ENCODE results near the gene CASZ1. TPM values are rescaled to one million over a fixed set of nuclear protein-coding genes. Genes with fewer than 3 reads are reported as not detected.

Gene CASZ1
- total RNA-seq, 4 donors from 2014 or later: 106 to 229 (median 160) TPM

DNA sequence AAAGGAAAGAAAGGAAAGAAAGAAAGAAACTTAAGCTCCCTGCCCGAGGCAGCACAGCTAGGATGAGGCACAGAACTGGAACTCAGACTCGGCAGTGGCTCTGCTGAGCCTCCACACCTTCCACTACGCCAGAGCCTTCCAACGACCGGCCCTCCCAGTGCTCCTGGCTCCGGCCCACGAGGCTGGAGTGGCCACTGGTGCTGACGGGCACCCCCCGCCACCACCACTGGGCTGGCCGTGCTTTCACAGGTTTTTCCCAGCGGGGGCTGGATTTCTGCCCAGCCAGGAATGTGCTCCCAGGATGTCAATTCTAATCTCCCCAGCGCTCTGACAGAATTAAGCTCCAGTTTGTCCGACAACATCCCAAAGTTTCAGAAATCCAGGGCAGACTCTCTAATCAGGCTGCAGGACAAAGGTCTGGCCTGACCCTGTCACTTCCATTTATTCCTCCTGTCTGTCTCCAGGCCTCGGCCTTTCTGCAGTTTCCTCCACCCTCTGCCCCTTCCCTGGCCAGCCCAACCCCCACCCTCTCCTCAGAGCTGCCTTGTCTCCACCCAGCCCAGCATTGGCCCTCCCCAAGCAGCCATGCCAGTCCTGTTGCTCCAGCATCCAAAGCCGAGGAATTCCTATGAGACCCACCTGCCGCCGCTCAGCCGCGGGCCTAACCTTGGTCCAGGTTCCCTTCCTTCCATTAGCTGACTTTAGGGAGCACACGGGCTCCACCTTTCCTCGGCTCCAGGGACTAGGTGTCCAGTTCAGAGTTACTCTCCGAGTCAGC is 81.9 kb downstream of the CASZ1 start:
- H3K36me3 ChIP-seq: no peaks in the 10 kb centered on the region
- WGBS: 72% methylated on average over 22 of the region's 22 CpGs
- H3K27me3 ChIP-seq: peaks cover 40% of the 10 kb centered on the region
- no peak for DNase-seq (ENCODE audit: low spot score in 2 of 2)
- H3K9me3 ChIP-seq: no peaks in the 10 kb centered on the region
- no peak overlapping the region for H3K27ac ChIP-seq
- no peak for TF ChIP-seq CTCF (IDR thresholded peaks at IDR 0.05)
- TF ChIP-seq POLR2AphosphoS5 (IDR thresholded peaks at IDR 0.05): no peak
- no peak for TF ChIP-seq POLR2A (IDR thresholded peaks at IDR 0.05)
- TF ChIP-seq EP300 (IDR thresholded peaks at IDR 0.05): no peak
- H3K4me1 ChIP-seq: peaks cover 9% of the 10 kb centered on the region
- no peak overlapping the region for H3K4me3 ChIP-seq

GRCh38 chr1:10713614-10714013 is 82.8 kb downstream of the CASZ1 start:
- 82% methylated on average over 2 of the region's 7 CpGs for WGBS

GRCh38 chr1:10712568-10713362 is 83.7 kb downstream of the CASZ1 start:
- no peak for DNase-seq (ENCODE audit: low spot score in 2 of 2)
- Histone ChIP-seq H3K27me3 (peaks cover 34% of the 10 kb centered on the region), H3K27ac (no peak overlapping the region), H3K4me1 (peaks cover 12% of the 10 kb centered on the region), H3K4me3 (no peak overlapping the region), H3K9me3 (no peaks in the 10 kb centered on the region), H3K36me3 (no peaks in the 10 kb centered on the region)
- whole genome bisulfite sequencing: 81% methylated on average over 22 of the region's 25 CpGs
- no peak for TF ChIP-seq CTCF (IDR thresholded peaks at IDR 0.05)
- TF ChIP-seq EP300 (IDR thresholded peaks at IDR 0.05): no peak
- TF ChIP-seq POLR2AphosphoS5 (IDR thresholded peaks at IDR 0.05): no peak
- TF ChIP-seq POLR2A (IDR thresholded peaks at IDR 0.05): no peak

More at GRCh38 chr1:10713614-10714013, 82.8 kb downstream of the CASZ1 start:
- TF ChIP-seq EP300 (IDR thresholded peaks at IDR 0.05) (no peak), POLR2A (IDR thresholded peaks at IDR 0.05) (no peak), POLR2AphosphoS5 (IDR thresholded peaks at IDR 0.05) (no peak), CTCF (IDR thresholded peaks at IDR 0.05) (no peak)
- Histone ChIP-seq H3K36me3 (no peaks in the 10 kb centered on the region), H3K4me3 (no peak overlapping the region), H3K27me3 (peaks cover 37% of the 10 kb centered on the region), H3K9me3 (no peaks in the 10 kb centered on the region), H3K4me1 (peaks cover 14% of the 10 kb centered on the region), H3K27ac (no peak overlapping the region)
- no peak for DNase-seq (ENCODE audit: low spot score in 2 of 2)

- no peak overlapping the region for H3K4me3 ChIP-seq
- H3K27me3 ChIP-seq: peaks cover 30% of the 10 kb centered on the region
- no peak for TF ChIP-seq POLR2AphosphoS5 (IDR thresholded peaks at IDR 0.05)
- no peak for TF ChIP-seq POLR2A (IDR thresholded peaks at IDR 0.05)
- no peak for TF ChIP-seq EP300 (IDR thresholded peaks at IDR 0.05)
- TF ChIP-seq CTCF (IDR thresholded peaks at IDR 0.05): no peak
- DNase-seq (ENCODE audit: low spot score in 2 of 2): no peak
- H3K27ac ChIP-seq: no peak overlapping the region
- peaks cover 9% of the 10 kb centered on the region for H3K4me1 ChIP-seq
- H3K36me3 ChIP-seq: no peaks in the 10 kb centered on the region
- WGBS: 86% methylated on average over 7 of the region's 7 CpGs
- H3K9me3 ChIP-seq: no peaks in the 10 kb centered on the region
Observed at GRCh38 chr1:10710489-10710888, 86.0 kb downstream of the CASZ1 start.

- DNase-seq (ENCODE audit: low spot score in 2 of 2): no peak
- no peak overlapping the region for H3K4me3 ChIP-seq
- no peaks in the 10 kb centered on the region for H3K9me3 ChIP-seq
- 80% methylated on average over 12 of the region's 19 CpGs for WGBS
- peaks cover 4% of the 10 kb centered on the region for H3K36me3 ChIP-seq
- TF ChIP-seq POLR2AphosphoS5 (IDR thresholded peaks at IDR 0.05) (no peak), CTCF (IDR thresholded peaks at IDR 0.05) (no peak), POLR2A (IDR thresholded peaks at IDR 0.05) (no peak), EP300 (IDR thresholded peaks at IDR 0.05) (no peak)
- H3K4me1 ChIP-seq: peaks cover 9% of the 10 kb centered on the region
- peaks cover 25% of the 10 kb centered on the region for H3K27me3 ChIP-seq
- H3K27ac ChIP-seq: no peak overlapping the region
Observed at GRCh38 chr1:10709646-10710045, 86.8 kb downstream of the CASZ1 start.
